HG03354 (cell line): ENCODE data around the gene BRI3BP.
"Not testable (repeated sequence)": the region's sequence is repeated elsewhere in the genome, so short reads cannot be mapped to it uniquely, and the experiment has no call there.

ENCODE experiments used
- ATAC-seq: cut with Tn5 transposase; IDR thresholded peaks from one replicate; pipeline ENCODE4 v1.9.1; 2021; ENCODE audit warnings: mild to moderate bottlenecking; ENCODE audit not compliant: unreplicated experiment, poor library complexity, severe bottlenecking

The BRI3BP gene

GRCh38 chr12:125015680-125016310, 22.4 kb downstream of the BRI3BP start:
- ATAC-seq: no peak

GRCh38 chr12:125017801-125018200, 24.4 kb downstream of the BRI3BP start:
- no peak for ATAC-seq

DNA sequence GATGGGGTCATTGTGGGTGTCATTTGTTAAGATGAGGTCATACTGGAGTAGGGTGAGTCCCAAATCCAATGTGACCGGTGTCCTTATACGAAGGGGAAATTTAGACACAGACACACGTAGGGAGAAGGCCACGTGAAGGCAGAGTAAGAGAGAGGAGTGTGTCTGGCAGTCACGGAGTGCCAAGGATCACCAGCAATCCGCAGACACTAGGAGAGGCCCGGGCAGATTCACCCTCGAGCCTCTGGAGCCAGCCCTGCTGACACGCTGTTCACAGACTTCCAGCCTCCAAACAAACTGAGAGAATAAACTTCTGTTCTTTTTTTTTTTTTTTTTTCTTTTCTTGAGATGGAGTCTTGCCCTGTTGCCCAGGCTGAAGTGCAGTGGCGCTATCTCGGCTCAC, 24.9 kb downstream of the BRI3BP start:
- no peak for ATAC-seq

GRCh38 chr12:125021096-125021495, 27.7 kb downstream of the BRI3BP start:
- ATAC-seq: no peak

GRCh38 chr12:125021771-125022170, 28.3 kb downstream of the BRI3BP start:
- ATAC-seq: no peak

DNA sequence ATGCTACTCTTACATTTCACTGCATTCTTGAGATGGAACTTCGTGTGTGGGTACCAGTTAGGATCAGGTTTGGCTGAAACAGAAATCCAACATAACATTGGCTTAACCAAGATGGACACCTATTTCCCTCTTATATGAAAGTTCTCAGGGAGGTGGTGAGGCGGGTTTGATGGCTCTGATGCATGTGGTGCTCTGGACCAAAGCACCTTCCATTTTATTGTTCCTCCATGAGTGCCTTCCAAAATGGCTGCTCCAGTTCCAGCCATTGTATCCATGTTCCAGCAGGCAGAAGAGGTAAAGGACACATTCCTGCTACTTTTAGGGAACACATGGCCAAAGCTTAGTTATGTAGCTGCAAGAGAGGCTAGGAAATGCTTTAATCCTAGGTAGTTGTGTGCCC, 29.6 kb downstream of the BRI3BP start:
- ATAC-seq: no peak

- ATAC-seq: no peak
Measured at GRCh38 chr12:125024949-125025563, 31.6 kb downstream of the BRI3BP start.

- no peak for ATAC-seq
Measured at GRCh38 chr12:125025606-125026235, 32.3 kb downstream of the BRI3BP start.

DNA sequence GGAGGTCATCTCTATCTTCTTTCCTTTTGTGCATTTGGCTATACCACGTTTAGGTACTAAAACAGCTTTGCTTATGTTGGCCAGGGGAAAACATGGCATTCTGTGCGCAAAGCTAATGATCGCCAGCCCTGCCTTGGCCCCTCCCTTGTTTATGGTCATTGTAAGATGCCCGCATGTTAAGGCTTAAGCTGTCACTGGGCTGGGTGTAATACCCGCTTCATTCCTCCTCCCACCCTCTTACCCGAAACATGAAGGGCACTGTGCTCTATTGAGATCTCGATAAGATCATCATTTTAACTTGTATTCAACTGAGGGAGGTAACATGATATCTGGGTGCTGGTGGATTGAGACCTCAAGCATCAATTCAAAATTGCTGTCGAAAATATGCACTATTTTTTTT, 34.7 kb downstream of the BRI3BP start:
- no peak for ATAC-seq

DNA sequence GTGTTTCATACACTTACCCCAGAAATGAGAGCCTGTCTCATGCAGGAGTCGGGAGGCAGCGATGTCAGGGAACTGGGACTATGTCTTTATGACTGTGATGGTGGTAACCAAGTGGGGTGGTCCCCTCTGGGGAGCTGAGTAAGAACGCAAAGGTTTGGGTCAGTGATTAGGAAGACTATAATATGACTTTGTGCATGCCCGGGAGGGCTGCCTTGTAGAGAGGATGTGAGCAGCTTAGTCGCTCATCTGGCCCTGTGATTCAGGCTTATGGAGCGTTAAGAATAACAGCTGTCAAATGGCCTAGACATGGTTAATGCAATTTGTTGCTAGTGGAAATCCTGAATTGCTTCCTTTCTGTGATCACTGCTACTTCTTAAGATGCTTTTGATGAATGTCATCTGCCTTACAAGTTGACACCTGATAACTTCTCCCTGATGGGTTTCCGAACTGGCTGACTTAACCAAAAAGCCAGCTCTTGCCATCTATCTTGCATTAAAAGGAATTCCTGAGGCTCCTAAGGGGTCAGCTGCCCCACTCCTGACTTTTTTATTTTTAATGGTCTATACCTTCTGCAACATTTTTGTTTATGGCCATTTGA, 36.4 kb downstream of the BRI3BP start:
- no peak for ATAC-seq

DNA sequence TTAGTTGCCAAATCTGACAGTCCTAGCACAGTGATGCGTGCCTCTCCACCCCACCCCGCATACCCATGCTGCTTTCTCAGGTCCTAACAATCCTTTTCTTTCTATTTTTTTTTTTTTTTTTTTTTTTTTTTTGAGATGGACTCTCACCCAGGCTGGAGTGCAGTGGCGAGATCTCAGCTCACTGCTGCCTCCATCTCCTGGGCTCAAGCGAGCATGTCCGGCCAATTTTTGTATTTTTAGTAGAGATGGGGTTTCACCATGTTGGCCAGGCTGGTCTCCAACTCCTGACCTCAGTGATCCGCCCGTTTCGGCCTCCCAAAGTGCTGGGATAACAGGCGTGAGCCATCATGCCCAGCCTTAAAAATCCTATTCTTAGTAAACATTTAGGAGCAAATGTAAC, 38.0 kb downstream of the BRI3BP start:
- ATAC-seq: not testable (repeated sequence)

DNA sequence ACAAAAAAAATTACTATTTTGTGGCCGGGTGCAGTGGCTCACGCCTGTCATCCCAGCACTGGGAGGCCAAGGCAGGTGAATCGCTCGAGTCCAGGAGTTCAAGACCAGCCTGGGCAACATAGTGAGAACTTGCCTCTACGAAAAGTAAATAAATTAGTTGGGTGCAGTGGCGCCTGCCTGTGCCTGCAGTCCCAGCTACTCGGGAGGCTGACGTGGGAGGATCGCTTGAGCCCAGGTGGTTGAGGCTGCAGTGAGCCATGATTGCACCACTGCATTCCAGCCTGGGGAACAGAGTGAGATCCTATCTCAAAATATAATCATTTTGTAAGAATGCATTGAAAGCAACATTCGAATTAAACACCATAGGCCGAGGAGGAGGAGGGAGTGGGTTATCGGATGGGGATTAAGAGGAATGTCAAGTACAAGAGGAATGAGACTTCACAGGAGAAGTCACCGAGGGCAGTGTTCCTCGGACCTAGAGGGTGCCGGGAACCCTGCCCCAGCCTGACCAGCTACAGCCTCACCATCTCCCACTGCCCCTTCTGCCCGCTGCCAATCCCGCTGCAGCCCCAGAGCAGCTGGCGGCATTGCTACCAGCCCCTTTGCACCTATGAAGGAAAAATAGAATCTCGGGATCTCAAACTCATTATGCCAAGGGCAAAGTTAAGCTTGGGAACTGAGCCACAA, 39.2 kb downstream of the BRI3BP start:
- no peak for ATAC-seq

DNA sequence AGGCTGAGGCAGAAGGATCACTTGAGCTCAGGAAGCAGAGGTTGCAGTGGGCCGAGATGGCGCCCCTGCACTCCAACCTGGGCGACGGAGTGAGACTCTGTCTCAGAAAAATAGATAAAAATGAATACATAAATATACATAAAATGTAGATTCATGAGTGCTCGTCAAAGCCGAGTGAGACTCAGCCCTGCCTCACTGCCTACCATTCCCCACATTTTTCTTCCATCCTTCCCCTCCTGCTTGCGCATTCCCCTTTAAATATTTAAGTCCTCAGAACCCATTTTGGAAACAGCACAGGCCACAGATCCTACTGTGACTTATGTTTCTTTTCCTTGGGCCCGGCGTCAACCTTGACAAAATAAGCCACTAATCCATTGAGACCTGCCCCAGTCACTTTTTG, 39.8 kb downstream of the BRI3BP start:
- no peak for ATAC-seq

DNA sequence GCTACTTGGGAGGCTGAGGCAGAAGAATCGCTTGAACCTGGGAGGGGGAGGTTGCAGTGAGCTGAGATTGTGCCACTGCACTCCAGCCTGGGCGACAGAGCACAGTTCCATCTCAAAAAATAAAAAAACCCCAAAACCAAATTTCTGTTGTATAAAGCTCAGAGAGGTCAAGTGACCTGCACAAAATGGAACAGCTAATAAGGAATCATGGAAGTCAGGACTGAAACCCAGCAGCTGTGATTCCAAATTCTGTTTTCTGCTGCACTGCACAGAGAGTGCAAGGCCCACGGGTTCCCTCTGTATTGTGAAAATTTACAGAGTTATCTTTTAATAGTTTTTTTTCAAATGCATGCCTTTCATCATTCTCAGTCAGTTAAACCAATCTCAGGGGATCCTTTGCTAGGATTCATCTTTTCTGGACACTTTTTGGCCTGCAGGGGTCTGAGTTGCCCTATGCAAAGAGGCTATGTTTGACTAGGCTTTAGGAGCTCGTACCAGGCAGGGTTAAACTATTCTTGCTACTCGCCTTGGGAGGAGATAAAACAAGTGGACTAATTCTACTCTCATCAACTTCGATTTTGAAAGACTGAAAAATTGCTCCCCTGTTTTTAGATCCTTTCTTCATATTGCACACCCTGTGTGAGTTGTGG, 45.7 kb downstream of the BRI3BP start:
- no peak for ATAC-seq

DNA sequence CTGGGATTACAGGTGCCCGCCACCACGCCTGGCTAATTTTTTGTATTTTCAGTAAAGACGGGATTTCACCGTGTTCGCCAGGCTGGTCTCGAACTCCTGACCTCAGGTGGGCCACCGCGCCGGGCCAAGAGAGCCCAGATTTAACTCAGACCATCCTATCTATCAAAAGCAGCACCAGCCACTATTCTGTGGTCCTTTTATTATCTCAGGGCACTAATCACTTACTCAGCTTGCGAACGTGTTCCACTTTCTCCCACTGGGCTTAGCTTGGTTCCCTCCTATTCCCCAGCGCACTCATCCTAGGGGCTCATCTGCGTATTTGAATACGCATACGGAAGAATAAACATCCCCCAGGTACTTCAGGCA, 55.6 kb downstream of the BRI3BP start:
- ATAC-seq: no peak

- ATAC-seq: no peak
Measured at GRCh38 chr12:125050446-125050845, 57.0 kb downstream of the BRI3BP start.

DNA sequence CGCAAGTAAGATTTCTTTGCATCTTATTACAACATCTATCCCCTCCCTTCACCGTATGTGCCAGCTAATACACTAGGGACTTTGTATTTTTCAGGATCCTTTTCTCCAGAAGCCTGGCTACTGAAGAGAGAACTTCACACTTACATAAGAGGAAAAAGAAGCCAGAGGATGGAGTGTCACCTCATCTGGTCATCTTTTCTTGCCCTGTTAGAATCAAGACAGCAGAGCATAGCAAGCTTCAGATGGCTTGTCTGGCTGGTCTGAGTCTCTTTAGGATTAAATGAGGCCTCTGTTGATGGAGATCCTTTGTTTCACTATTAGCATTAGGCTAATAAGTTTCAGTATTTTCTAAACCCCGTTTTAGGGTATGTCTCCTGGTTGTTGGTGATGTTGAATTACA, 57.4 kb downstream of the BRI3BP start:
- no peak for ATAC-seq

DNA sequence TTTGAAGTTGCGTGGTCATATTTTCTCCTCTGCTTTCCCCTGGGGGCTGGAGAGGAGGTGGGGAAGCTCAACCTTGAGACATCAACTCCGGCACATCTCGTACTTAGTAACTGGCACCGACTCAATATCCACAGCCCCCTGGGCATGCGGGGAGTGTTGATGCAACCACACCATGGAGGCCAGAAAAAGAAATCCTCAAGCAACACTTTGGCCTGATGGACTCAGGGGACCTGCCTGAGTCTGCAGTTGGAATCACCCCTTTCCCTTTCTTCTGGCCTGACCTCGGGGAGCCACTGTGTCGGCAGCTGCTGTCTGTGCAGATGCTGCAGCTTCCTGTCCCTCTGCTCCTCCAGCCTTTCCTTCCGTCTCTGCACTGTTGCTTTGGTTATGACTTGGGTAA, 60.4 kb downstream of the BRI3BP start:
- no peak for ATAC-seq

GRCh38 chr12:125055591-125055990, 62.1 kb downstream of the BRI3BP start:
- ATAC-seq: no peak

GRCh38 chr12:125056306-125056705, 62.9 kb downstream of the BRI3BP start:
- ATAC-seq: no peak
